GM23338 (cell line): ENCODE data around the gene MANEAL. TPM values are rescaled to one million over a fixed set of nuclear protein-coding genes. Genes with fewer than 3 reads are reported as not detected.

Source experiments
- ATAC-seq: fragments of 200-7000 bp; cut with Tn5 transposase; 3 replicates; pipeline ENCODE4 v1.9.1; 2020
- DNase-seq: peaks from one replicate; pipeline ENCODE4 v3.0.0-alpha.2; 2015; ENCODE audit warnings: low spot score
- H2AFZ ChIP-seq: fragments of 200-600 bp; sonication (generic); 2 replicates; pipeline ENCODE4 v1.8.0; 2016; ENCODE audit warnings: antibody characterized with exemption, mild to moderate bottlenecking, moderate library complexity
- H3F3A ChIP-seq: fragments of 200-600 bp; sonication (generic); replicated peaks from 2 replicates; pipeline ENCODE4 v1.8.0; 2017; ENCODE audit warnings: antibody characterized with exemption, mixed run types, low read depth
- H3K27ac ChIP-seq: fragments of 200-600 bp; sonication (generic); 2 replicates; pipeline ENCODE4 v1.6.1; 2016; ENCODE audit warnings: low read depth
- H3K27me3 ChIP-seq: fragments of 200-600 bp; sonication (generic); 2 replicates; pipeline ENCODE4 v1.8.0; 2016; ENCODE audit warnings: mild to moderate bottlenecking, mixed run types, moderate library complexity; ENCODE audit not compliant: insufficient read depth
- H3K36me3 ChIP-seq: fragments of 200-600 bp; sonication (generic); 2 replicates; pipeline ENCODE4 v1.8.0; 2016; ENCODE audit warnings: mild to moderate bottlenecking; ENCODE audit not compliant: insufficient read depth
- H3K4me1 ChIP-seq: fragments of 200-600 bp; sonication (generic); 2 replicates; pipeline ENCODE4 v1.8.0; 2016; ENCODE audit warnings: mild to moderate bottlenecking, moderate library complexity; ENCODE audit not compliant: insufficient read depth
- H3K4me2 ChIP-seq: fragments of 200-600 bp; sonication (generic); 2 replicates; pipeline ENCODE4 v1.7.1; 2017; ENCODE audit warnings: mixed run types
- H3K4me3 ChIP-seq: fragments of 200-600 bp; sonication (generic); 2 replicates; pipeline ENCODE4 v1.6.1; 2016; ENCODE audit warnings: mixed run types
- H3K79me2 ChIP-seq: fragments of 200-600 bp; sonication (generic); replicated peaks from 2 replicates; pipeline ENCODE4 v1.8.0; 2017; ENCODE audit warnings: mild to moderate bottlenecking; ENCODE audit not compliant: insufficient read depth
- H3K9me2 ChIP-seq: fragments of 200-600 bp; sonication (generic); 2 replicates; pipeline ENCODE4 v1.8.0; 2017; ENCODE audit not compliant: insufficient read depth
- H4K20me1 ChIP-seq: fragments of 200-600 bp; sonication (generic); replicated peaks from 2 replicates; pipeline ENCODE4 v1.8.0; 2017; ENCODE audit warnings: mild to moderate bottlenecking; ENCODE audit not compliant: insufficient read depth
- H3K27ac Mint-ChIP-seq: 2 replicates; pipeline ENCODE4 v1.8.0; 2020; ENCODE audit warnings: inconsistent platforms, mild to moderate bottlenecking, moderate library complexity, mixed read lengths
- H3K27me3 Mint-ChIP-seq: 3 replicates; pipeline ENCODE4 v1.8.0; 2022; ENCODE audit warnings: low read depth, mild to moderate bottlenecking, moderate library complexity, mixed read lengths, inconsistent platforms; ENCODE audit not compliant: insufficient read depth, poor library complexity
- H3K36me3 Mint-ChIP-seq: 3 replicates; pipeline ENCODE4 v1.8.0; 2021; ENCODE audit warnings: low read depth, mild to moderate bottlenecking, inconsistent platforms, moderate library complexity, mixed read lengths
- H3K4me1 Mint-ChIP-seq: 3 replicates; pipeline ENCODE4 v1.8.0; 2020; ENCODE audit warnings: mild to moderate bottlenecking, inconsistent platforms, mixed read lengths
- H3K4me3 Mint-ChIP-seq: 3 replicates; pipeline ENCODE4 v1.8.0; 2021; ENCODE audit warnings: moderate library complexity, mild to moderate bottlenecking, inconsistent platforms, mixed read lengths
- H3K9me3 Mint-ChIP-seq: 3 replicates; pipeline ENCODE4 v1.8.0; 2020; ENCODE audit warnings: moderate library complexity, mild to moderate bottlenecking, inconsistent platforms, mixed read lengths
- CREB1 ChIP-seq: fragments of 250-450 bp; sonication (Bioruptor Pico); IDR thresholded peaks from 2 replicates; pipeline ENCODE4 v1.5.0; 2020; ENCODE audit warnings: low read depth, mild to moderate bottlenecking, moderate library complexity
- EZH2phosphoT487 ChIP-seq: fragments of 200-600 bp; sonication (generic); IDR thresholded peaks from one replicate; pipeline ENCODE4 v1.8.1; 2018; ENCODE audit warnings: antibody characterized with exemption; ENCODE audit not compliant: unreplicated experiment
- POLR2AphosphoS5 ChIP-seq: IDR thresholded peaks from 2 replicates; pipeline ENCODE4 v1.6.1; 2016; ENCODE audit warnings: antibody characterized with exemption, low read depth
- ZNF331 ChIP-seq: fragments of 250-450 bp; sonication (Bioruptor Pico); IDR thresholded peaks from 2 replicates; pipeline ENCODE4 v1.5.0; 2020; ENCODE audit warnings: low read depth, mild to moderate bottlenecking, moderate library complexity
- polyA plus RNA-seq: library from polyadenylated mRNA; unstranded; fragments of >200 nt; fragmentation: Nextera tagmentation; extraction: Ambion mirVana; gene quantifications from 2 replicates; pipeline ENCODE4 v1.2.1, GENCODE V29; 2016
- total RNA-seq: library from RNA; depleted of rRNA; stranded (reverse); fragments of >200 nt; shearing (Covaris generic); gene quantifications from 2 replicates; pipeline ENCODE4 v1.2.3, GENCODE V29; 2014
- TF ChIP-seq, protein P1 (sequence below): IDR thresholded peaks from one replicate; pipeline ENCODE4 v1.6.1; 2018; ENCODE audit warnings: antibody characterized with exemption; ENCODE audit not compliant: unreplicated experiment
- TF ChIP-seq, protein P2 (sequence below): IDR thresholded peaks from 2 replicates; pipeline ENCODE4 v1.6.1; 2016; ENCODE audit warnings: antibody characterized with exemption
- TF ChIP-seq, protein P3 (sequence below), 2 experiments: fragments of 200-600 bp in 1 of 2; sonication (generic) in 1 of 2; conservative IDR thresholded peaks; 2 replicates each; pipeline versions ENCODE4 v1.5.1 to v1.6.1; 2016 to 2017; ENCODE audit warnings: antibody characterized with exemption in 2 of 2, low read depth in 2 of 2, mild to moderate bottlenecking in 2 of 2, moderate library complexity in 1 of 2

MANEAL gene
- total and polyA plus RNA-seq, 2 experiments from 2014 or later: 2.3 to 8.1 TPM

DNA sequence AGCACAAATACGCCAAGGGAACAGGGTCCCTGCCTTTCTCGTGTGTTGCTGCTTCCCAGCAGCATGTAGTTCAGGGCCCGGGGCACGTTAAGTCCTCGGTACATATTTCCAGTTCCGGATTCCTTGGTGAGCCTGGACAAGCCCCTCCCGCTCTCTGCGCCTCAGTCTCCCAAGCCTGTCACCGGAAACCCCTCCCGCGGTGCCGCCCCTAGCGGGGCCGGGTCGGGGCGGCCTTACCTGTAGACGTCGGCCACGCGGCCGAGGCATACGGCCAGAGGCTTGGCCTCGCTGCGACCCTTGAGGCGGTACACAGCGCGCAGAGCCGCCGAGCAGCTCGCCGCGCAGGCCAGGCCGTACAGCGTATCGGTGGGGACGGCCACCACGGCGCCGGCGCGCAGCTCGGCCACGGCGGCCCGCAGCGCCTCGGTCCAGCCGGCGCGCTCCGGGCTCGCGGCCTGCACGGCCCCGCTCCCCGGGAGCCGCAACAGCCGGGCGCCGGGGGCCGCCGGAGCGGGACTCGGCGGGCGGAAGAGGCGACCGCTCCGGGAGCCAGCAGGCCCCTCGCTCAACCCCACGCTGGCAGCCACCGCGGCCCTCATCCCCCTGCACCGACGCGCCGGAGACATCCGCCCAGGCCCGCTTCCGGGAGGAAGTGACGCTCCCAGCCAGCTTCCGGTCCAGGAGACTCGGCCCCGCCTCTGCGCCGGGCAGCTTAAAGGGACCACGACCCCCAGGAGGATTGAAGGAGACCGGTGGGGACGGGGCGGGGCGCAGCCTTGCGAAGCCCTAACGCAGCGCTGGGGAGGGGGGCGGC lies 14.1 kb downstream of the MANEAL start, which contains the start of the genes C1orf122 and YRDC:
TSS of gene C1orf122 (plus strand) at position 236 of the 814 bp plus-strand sequence. CDS start 615 bp downstream, outside the sequence.
TSS of gene YRDC (minus strand) at position 654 of the 814 bp plus-strand sequence. CDS start at position 626, 28 bp downstream.
- TF ChIP-seq, protein P1, sequence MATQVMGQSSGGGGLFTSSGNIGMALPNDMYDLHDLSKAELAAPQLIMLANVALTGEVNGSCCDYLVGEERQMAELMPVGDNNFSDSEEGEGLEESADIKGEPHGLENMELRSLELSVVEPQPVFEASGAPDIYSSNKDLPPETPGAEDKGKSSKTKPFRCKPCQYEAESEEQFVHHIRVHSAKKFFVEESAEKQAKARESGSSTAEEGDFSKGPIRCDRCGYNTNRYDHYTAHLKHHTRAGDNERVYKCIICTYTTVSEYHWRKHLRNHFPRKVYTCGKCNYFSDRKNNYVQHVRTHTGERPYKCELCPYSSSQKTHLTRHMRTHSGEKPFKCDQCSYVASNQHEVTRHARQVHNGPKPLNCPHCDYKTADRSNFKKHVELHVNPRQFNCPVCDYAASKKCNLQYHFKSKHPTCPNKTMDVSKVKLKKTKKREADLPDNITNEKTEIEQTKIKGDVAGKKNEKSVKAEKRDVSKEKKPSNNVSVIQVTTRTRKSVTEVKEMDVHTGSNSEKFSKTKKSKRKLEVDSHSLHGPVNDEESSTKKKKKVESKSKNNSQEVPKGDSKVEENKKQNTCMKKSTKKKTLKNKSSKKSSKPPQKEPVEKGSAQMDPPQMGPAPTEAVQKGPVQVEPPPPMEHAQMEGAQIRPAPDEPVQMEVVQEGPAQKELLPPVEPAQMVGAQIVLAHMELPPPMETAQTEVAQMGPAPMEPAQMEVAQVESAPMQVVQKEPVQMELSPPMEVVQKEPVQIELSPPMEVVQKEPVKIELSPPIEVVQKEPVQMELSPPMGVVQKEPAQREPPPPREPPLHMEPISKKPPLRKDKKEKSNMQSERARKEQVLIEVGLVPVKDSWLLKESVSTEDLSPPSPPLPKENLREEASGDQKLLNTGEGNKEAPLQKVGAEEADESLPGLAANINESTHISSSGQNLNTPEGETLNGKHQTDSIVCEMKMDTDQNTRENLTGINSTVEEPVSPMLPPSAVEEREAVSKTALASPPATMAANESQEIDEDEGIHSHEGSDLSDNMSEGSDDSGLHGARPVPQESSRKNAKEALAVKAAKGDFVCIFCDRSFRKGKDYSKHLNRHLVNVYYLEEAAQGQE: no peak
- TF ChIP-seq POLR2AphosphoS5 (peak; percentile 86), CREB1 (peak; percentile 90), ZNF331 (CRISPR knock-in tag) (no peak), EZH2phosphoT487 (no peak)
- TF ChIP-seq, protein P2, sequence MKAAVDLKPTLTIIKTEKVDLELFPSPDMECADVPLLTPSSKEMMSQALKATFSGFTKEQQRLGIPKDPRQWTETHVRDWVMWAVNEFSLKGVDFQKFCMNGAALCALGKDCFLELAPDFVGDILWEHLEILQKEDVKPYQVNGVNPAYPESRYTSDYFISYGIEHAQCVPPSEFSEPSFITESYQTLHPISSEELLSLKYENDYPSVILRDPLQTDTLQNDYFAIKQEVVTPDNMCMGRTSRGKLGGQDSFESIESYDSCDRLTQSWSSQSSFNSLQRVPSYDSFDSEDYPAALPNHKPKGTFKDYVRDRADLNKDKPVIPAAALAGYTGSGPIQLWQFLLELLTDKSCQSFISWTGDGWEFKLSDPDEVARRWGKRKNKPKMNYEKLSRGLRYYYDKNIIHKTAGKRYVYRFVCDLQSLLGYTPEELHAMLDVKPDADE: peak; percentile 71; the same call in 1 of the 2 replicates
- H2AFZ ChIP-seq: no peak within 1 kb of the TSS
- Mint-ChIP-seq H3K27me3 (peaks cover 3% of the 10 kb centered on the region), H3K27ac (peak within 1 kb of the TSS; percentile 89), H3K9me3 (no peaks in the 10 kb centered on the region), H3K36me3 (peaks cover 58% of the 10 kb centered on the region), H3K4me3 (peak within 1 kb of the TSS; percentile 90), H3K4me1 (peaks cover 20% of the 10 kb centered on the region)
- no peaks in the 10 kb centered on the region for H3K27me3 ChIP-seq
- ATAC-seq (peak; percentile 87), DNase-seq (peak; percentile 98)
- H3K4me2 ChIP-seq: peak within 1 kb of the TSS; percentile 99
- H3K4me3 ChIP-seq: peak within 1 kb of the TSS; percentile 100
- H3K79me2 ChIP-seq: peaks cover 42% of the 10 kb centered on the region
- H3F3A ChIP-seq: peaks cover 23% of the 10 kb centered on the region
- H3K9me2 ChIP-seq: no peaks in the 10 kb centered on the region
- H3K4me1 ChIP-seq: peaks cover 13% of the 10 kb centered on the region
- peaks cover 42% of the 10 kb centered on the region for H3K36me3 ChIP-seq
- H4K20me1 ChIP-seq: peaks cover 44% of the 10 kb centered on the region
- peak within 1 kb of the TSS; percentile 63 for H3K27ac ChIP-seq

DNA sequence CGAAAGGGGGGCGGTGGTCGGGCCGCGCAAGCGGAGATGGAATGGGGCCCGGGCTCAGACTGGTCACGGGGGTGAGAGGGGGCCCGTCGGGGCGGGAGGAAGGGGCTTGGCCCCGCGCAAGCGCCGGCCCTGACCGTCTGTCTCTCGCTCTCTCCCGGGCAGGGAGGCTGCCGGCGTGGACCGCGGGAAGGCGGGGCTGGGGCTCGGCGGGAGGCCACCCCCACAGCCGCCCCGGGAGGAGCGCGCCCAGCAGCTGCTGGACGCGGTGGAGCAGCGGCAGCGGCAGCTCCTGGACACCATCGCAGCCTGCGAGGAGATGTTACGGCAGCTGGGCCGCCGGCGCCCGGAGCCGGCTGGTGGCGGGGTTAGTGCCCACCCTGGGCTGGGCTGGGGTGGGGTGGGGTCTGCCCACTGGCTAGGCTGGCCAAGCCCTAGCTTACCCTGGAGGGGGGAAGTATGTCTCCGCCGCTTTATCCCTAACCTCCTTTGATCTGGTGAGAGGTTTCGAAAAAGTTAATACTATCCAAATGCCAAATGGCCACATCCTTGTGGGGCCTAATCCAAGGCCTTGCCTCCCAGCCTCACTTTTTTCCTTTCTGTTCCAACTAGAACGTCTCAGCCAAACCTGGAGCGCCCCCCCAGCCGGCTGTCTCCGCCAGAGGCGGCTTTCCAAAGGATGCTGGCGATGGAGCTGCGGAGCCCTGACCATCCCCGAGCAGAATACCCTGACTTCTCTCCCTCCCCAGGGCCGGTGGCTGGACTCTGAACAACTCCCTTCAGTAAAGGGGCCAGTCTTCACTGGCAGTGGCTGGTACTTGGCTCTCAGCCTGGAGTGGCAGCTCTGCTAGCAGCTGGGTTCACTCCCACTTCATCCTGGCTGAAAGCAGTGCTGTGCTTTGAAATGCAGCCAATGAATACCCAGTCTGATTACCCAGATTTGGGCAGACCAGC lies 15.0 kb downstream of the MANEAL start:
- H3K4me1 Mint-ChIP-seq: peaks cover 20% of the 10 kb centered on the region
- H2AFZ ChIP-seq: no peak overlapping the region
- H3K9me3 Mint-ChIP-seq: no peaks in the 10 kb centered on the region
- peaks cover 19% of the 10 kb centered on the region for H3F3A ChIP-seq
- H3K36me3 Mint-ChIP-seq: peaks cover 49% of the 10 kb centered on the region
- peak overlapping the region; percentile 86 for H3K4me3 Mint-ChIP-seq
- peak overlapping the region; percentile 63; the same call in 1 of the 2 replicates for H3K27ac ChIP-seq
- H3K27me3 ChIP-seq: no peaks in the 10 kb centered on the region
- H3K79me2 ChIP-seq: peaks cover 42% of the 10 kb centered on the region
- TF ChIP-seq, protein P3, sequence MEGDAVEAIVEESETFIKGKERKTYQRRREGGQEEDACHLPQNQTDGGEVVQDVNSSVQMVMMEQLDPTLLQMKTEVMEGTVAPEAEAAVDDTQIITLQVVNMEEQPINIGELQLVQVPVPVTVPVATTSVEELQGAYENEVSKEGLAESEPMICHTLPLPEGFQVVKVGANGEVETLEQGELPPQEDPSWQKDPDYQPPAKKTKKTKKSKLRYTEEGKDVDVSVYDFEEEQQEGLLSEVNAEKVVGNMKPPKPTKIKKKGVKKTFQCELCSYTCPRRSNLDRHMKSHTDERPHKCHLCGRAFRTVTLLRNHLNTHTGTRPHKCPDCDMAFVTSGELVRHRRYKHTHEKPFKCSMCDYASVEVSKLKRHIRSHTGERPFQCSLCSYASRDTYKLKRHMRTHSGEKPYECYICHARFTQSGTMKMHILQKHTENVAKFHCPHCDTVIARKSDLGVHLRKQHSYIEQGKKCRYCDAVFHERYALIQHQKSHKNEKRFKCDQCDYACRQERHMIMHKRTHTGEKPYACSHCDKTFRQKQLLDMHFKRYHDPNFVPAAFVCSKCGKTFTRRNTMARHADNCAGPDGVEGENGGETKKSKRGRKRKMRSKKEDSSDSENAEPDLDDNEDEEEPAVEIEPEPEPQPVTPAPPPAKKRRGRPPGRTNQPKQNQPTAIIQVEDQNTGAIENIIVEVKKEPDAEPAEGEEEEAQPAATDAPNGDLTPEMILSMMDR (conservative IDR thresholded peaks at IDR 0.05; ENCODE audit: low read depth in 2 of 2): peak in 1 of 2 experiments; percentile 8; a peak in 1 of 4 replicates
- TF ChIP-seq POLR2AphosphoS5: no peak
- ATAC-seq: peak; percentile 71
- peaks cover 36% of the 10 kb centered on the region for H4K20me1 ChIP-seq
- H3K27me3 Mint-ChIP-seq: peaks cover 5% of the 10 kb centered on the region
- H3K9me2 ChIP-seq: no peaks in the 10 kb centered on the region
- peak overlapping the region; percentile 86 for H3K4me2 ChIP-seq
- H3K4me3 ChIP-seq: peak overlapping the region; percentile 100
- H3K27ac Mint-ChIP-seq: peak overlapping the region; percentile 89
- peak; percentile 59 for DNase-seq
- H3K4me1 ChIP-seq: peaks cover 13% of the 10 kb centered on the region
- H3K36me3 ChIP-seq: peaks cover 34% of the 10 kb centered on the region
